SKM-1 (cell line): ENCODE results near the gene AKAIN1.

Experiments
- DNase-seq: peaks from one replicate; lab custom pipeline; 2025; ENCODE audit not compliant: unreplicated experiment; lab: John Stamatoyannopoulos, UW

AKAIN1 gene

DNA sequence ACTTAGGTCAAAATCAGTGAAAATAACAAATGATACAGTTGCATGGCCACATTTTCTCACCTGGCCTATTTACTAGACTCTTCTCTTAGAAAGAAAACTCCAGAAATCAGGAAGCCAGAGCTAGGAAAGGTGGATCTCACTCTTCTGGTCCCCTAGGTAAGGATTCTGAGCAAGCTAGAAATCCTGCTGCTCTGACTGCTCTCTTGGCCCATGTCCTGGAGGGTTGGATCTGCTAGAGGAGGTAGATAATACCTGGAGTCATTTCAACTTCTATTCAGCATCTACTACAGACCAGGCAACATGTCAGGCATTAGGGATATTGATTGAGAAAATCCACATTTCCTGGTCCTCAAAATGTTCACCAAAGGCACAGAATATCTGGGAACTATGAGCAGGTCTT, 34.9 kb downstream of the AKAIN1 start:
- no peak for DNase-seq

DNA sequence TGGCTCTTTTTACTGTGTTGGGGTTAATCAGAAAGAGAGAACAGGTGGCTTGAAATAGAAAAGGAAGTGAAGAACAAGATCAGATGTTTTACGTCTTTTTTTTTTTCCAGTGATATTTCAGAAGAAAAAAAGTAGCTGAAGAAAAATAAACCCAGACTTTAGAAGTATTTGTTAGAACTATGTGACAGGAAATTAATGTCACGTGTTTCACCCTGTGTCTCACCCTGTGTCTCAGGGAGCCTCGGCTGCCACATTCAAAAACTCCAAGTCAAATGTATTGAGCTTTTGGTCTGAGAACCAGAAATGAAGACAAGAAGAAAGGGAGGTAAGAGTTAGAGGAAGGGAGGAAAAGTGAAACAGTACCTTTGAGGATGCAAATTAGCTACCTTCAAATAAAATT, 38.0 kb downstream of the AKAIN1 start:
- DNase-seq: no peak

DNA sequence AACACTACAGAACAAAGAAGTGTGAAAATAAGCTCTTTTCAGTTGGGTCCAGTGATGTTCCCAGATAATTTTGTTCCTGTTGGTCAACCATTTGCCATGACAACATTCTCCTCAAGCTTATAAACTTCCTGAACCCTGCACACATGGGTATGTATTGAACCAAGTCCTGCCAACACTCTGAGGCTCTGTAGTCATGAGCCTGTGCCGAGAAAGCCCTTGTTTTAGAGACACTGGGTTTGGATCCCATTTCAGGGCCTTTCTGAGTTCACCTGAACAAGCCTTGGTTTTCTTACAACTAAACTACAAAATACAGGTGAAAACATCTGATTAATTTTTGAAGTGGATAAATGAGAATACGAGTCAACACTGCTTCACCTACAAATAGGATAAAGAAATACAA, 38.5 kb downstream of the AKAIN1 start:
- no peak for DNase-seq

DNA sequence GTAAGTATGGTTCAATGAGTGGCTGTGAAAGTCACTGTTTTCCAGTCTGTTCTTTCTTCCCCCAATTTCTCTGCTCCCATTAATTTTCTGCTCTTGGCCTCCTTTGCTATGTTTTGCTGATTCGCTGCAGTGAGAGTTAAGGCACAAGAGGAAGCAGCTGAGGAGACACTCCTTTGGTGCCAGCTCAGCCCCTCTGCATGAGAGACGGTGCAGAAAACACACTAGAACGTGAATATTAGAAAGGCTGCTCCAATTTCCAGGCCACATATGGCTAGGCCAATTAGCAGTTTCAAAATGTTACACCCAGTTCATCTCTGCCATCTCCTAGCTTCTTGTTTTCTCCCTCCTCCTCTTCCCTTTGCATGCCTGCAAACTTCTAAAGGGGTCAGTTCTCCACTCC, 38.9 kb downstream of the AKAIN1 start:
- no peak for DNase-seq

DNA sequence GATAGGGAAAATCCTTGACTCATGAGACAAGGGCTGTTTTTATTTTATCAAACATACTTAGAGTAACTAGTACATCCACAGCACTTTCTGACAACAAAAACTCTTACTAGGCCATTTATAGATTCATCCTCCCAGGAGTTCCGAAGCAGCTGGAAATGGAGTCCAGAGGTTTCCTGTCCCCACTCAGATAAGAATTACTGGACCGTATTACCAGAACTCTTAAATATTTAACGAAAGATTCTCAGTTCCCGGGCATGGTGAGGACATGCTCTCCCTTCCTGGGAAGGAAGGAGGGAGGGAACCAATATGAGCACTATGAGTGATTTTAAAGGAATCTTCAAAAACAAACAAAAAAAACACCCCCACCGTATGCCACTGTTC, 41.2 kb downstream of the AKAIN1 start:
- DNase-seq: no peak

DNA sequence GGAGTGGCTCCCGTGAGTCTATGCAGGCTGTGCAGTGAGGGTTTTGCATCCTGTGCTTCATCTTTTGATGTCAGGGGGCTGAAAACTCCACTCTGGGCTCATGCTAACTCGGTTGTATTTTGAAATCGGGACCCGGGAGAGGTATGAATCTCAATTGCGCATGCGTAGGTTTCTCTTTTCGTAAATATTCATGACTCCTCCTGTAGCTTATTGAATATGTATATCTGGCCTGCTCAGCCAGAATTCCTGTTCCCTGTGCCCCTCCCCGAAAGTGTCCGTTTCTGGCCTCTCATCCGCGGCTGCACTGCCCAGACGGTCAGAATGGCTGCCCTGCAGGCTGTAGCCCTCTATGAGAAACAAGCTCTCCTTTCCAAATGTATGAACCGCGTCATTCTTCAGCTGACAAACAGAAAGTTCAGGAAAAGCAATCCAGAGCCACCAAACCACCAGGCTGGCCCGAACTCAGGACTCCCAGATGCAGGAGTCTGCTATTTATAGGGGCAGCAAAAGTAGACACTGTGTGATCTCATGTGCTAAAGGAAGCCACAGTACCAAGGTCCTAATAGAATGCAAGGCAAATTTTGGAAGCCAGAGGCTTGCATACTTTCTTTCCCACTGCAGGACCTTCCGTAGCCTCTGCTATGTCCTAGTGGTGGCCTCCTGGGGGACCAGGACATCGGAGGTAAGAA, 41.7 kb downstream of the AKAIN1 start:
- DNase-seq: no peak

DNA sequence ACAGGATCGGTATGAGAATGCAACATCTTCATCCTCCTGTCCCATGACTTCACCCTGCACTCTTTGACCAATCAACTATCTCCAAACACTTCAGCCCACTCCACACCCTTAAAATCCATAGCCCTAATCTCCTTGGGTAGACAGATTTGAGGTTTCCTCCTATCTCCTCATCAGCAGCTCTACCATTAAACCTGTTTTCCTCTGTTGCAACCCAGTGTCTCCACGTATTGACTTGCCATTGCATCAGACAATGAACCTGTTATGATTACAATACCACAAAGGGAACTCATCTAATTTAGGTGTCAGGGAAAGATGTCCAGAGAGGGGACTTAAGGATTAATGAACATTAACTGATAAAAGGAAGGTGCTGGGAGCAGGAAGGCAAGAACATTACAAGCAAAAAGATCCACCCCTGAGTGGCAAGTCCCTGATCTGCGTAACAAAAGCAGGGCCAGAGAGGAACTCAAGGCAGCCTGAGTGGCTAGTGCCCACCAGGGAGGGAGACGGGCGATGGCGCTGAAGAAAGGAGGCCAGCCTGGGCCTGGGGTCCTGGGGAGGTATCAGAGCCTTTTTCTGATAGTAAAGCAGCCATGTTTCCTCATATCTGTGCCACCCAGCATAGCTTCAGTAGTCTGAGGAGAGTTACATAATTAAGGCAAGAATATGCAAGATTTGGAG, 44.6 kb downstream of the AKAIN1 start:
- DNase-seq: no peak

DNA sequence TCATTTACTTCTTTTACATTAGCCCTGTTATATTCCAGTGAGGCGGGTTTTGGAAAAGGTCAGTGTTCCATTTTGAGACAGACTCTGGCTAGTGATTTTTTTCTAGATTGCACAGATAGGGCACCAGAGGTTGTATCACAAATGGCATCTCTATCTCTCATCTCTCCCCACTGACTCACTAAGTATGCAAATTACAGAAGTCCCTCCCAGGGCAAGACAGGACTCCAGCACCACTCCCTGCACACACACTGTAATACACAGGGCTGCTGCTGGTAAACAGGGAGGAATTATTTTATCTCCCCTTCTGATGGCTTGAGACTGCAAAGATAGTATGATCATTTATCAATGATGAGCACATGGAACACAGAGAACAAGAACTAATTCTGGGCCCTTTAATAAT, 46.2 kb downstream of the AKAIN1 start:
- no peak for DNase-seq

DNA sequence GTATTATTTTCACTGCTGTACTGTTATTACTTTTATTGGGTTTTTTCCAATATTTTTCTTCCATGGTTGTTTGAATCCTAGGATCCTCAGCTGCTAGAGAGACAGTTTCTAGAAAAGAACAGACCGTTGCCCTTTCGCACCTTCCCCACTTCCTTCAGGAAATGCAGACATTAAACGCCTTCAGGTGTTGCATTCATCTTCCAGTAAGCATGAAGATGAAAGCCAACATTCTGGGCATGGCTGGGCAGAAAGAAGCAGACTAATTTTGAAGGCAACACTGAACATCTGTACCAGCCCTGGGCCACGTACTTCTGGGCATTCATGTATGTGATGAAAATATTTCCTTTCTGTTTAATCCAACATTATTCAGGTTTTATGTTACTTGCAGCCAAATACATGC, 51.0 kb downstream of the AKAIN1 start:
- DNase-seq: no peak

DNA sequence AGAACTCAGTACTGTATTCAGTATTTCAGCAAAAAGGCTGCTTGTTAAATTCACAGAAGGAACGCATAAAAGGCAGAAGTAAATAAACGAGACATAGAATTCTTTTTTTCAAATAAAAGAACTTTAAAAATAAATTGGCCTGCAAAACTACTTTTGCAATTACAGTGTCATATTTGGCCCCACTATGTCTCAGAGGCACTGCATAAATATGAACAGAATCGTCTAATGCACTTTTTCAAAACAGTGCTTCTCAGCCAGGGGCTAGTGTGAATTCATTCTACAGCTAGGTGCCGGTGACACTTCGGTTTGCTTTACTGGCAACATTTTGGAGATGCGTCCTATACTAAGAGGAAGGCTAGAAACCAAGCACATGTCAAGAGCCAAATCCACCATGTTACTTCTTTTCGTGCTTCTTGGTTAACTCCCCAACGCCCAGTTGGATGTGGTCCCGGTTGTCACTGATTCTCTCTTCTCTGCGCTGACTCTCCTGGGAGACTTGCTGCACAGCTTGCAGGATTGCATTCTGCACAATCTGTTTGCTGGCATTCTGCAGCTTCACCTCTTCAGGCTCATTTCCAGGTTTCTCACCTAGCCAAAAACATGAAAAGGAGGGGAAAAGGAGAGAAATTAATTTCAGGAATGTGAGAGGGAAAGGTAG, 51.8 kb downstream of the AKAIN1 start:
- no peak for DNase-seq

DNA sequence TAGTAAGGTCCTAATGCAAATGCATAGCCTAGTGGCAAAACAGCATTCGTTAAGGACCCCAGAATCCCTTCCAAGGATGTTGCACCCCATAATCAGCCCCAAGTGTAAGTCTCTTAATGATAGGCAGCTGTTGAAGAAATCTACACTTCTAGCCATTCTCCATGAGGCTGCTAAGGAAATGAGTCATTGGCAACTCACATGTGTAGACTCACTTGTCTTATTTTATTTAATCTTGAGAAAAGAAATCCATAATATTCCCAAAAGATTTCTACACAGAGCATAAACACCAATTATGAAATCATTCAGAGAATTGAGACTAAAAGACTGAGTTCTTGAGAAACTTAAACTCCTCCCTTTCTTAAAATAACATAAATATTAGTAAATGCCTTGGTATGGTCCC, 52.4 kb downstream of the AKAIN1 start:
- DNase-seq: no peak

DNA sequence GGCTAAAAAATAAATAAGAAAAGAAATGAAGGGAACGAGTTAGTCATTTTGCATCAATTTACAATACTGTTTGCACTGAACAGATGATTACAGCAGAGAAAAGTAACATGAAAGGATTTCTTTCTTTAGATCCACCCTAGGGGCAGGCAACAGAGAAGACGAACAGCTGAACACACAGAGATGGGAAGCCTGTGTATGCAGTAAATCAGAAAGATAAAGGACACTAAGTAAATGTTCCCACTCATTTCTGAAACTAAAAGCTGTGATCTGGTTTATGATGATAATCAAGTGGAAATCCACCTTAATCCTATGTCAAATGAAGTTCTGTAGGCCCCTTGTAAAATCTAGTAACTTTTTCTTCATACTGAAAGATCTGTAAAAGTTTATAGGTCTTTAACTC, 54.2 kb downstream of the AKAIN1 start:
- DNase-seq: no peak

DNA sequence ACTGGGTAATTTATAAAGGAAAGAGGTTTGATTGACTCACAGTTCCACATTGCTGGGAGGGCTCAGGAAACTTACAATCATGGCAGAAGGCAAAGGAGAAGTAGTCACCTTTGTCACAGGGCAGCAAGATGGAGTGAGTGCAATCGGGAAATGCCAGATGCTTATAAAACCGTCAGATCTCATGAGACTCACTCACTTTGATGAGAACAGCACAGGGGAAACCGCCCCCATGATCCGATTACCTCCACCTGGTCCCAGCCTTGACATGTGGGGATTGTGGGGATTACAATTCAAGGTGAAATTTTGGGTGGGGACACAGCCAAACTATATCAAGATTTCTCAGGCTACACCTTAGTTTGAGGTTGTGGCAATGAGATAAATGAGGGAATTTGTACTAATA, 54.9 kb downstream of the AKAIN1 start:
- no peak for DNase-seq

DNA sequence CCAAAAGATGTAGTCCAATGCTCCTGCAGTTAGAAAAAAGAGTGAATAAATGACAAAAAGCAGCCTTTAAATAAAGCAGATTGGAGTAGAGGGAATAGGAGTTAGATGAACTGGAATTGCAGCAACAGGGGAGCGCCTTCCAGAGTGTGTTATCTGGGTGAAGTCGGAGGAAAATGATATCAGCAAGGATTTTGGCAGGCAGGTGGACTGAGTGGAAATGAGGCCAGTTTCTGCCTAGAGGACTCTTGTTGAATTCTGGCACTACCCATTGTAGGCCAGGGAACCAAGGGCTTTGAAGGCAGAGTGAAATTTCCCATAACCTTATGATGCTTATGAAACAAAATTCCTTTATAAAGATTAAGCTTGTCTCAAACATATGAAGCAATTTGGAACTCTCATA, 59.8 kb downstream of the AKAIN1 start:
- DNase-seq: no peak

DNA sequence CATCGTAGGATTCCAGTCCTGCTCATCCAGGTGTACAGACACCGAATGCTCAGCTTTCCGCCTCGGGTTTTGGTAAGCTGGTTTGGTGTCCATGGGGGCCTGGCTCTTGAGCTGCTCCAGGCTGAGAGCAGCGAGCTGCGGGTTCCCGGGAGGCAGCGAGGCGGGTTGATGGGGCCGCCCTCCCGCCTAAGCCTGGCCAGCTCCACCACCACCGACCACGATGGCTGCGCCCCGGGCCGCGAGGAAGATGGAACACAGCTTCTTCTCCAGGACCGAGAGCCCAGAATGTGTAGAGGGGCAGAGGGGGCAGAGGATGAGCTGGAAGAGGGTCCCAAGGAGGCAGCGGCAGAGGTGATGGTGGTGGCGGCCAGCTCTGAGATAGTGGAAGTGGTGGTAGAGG, 64.1 kb downstream of the AKAIN1 start:
- DNase-seq: no peak

DNA sequence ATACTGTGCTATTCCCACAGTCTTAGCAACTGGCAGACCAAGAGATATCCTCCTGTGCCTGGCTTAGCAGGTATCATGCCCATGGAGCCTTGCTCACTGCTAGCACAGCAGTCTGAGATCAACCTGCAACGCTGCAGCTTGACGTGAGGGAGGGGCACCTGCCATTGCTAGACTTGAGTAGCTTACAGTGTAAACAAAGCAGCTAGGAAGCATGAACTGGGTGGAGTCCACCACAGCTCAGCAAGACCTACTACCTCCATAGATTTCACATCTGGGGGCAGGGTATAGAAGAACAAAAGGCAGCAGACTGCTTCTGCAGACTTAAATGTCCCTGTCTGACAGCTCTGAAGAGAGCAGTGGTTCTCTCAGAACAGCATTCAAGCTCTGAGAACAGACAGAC, 74.8 kb downstream of the AKAIN1 start:
- DNase-seq: no peak

DNA sequence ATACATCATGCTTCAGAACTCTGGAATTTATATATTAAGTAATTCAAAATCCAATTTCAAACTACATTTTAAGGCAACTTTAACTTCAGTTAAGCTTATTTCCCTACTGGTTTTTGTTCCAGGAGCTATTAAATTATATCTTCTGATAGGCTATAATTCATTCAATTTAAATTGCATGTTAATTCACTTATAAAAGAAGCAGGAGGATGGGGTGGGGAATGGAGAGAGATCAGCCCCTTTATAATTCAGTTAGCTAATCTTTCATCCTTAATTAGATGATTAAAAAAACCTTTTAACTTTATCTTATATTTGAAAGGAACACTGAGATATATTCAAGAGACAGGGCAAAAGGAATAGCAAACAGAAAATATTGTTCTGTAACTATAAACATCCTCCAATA, 86.8 kb downstream of the AKAIN1 start:
- DNase-seq: no peak

DNA sequence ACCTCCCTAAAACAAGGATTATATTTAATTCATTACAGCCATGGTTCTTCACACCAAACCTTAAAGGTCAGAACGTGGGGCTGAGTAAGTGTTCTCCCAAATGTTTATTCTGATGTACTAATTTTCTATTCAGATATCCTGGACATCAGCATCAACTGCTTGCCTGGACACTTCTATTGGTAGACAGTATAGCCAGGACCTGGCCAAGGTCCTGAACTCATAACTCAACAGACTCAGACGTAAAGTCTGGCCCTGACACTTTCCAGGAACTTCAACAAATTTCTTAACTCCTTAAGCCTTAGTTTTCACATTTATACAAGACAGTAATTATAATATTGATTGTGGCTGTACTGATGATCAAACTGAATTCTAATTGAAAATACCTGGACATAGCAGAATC, 89.1 kb downstream of the AKAIN1 start:
- DNase-seq: no peak

DNA sequence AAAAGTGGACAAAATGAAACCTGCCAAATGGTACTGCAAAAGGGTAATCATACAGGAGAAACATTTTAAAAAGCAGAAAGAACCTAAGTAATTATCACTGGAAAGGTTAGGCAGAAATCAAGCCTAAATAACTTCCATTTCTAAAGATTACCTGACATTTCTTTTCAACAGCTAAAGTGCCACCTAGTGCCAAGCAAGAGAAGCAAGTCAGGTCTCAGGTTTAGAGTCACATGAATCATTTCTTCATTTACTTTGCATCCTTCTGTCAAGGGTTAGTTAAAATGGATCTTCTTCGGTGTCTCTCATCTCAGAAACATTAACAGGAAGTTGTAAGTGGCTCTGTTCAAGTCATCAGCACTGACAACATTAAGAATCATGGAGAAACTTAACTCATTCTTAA, 90.3 kb downstream of the AKAIN1 start:
- no peak for DNase-seq

DNA sequence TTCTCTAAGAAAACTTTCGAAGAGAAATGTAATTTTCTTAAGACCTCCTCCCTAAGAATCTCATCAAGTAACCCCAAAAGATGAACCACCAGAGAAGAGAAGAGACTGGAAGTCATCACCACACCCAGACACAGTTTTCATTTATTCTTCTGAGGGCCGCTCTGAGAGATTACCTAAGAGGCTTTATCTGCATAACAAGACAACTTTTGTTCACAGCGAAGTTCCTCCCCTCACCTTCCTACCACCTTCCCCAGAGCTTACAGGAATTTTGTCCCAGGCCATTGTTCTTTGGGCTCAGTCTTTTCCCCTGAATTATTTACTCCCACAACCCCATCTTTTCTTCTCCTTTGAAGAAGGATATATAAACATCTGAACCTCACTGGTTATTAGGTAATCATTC, 92.8 kb downstream of the AKAIN1 start:
- DNase-seq: no peak

DNA sequence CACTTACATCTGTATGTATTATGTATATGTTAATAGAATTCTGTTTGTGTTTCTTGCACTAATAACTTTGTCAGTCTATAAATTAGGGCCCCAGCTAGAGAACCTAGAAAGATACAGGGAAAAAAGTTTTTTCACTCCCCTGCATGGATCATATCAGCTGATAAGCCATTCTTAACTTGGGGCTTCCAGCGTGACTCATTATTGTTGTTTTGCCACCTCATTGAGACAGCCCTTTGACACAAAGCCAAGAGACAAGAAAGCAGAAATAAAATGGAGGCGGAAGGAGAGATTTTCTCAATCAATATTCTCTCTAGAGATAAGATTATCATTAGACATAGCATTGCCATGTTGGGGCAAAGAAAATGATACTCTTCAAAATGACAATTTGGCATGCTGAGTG, 93.4 kb downstream of the AKAIN1 start:
- DNase-seq: no peak

DNA sequence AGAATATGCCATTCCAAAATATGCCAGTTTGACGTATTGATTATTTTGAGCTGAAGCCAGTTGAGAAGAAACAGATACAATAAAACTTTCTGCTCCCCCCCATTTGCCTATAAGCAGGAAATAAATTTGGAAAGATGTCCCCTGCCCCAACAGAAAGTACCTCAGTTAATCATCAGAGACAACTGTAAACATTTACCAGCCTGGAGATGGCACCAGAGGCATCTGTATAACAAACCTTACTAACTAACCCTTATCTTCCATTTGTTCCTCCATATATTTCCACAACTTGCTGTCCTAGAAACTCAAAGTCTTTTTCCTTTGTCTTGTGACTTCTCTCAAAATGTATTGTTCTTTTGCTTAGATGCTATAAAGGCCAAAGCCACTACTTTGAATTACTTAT, 93.8 kb downstream of the AKAIN1 start:
- DNase-seq: no peak
